GM18519 (cell line): ENCODE results near the gene BCOR.

Source experiments
- ATAC-seq: cut with Tn5 transposase; IDR thresholded peaks from one replicate; pipeline ENCODE4 v1.9.1; 2021; ENCODE audit warnings: mild to moderate bottlenecking, moderate library complexity; ENCODE audit not compliant: unreplicated experiment, low FRiP score

The BCOR gene

GRCh38 chrX:40097504-40098263 lies at the start of gene BCOR:
Gene BCOR (minus strand): TSS chrX:40097958. CDS start chrX:40077929, 20,029 bp downstream.
- no peak for ATAC-seq

GRCh38 chrX:40147126-40147952 lies 49.6 kb upstream of the BCOR start:
- no peak for ATAC-seq

- ATAC-seq: no peak
Measured at GRCh38 chrX:40146262-40147125, 48.7 kb upstream of the BCOR start.

GRCh38 chrX:40145923-40146261 lies 48.1 kb upstream of the BCOR start:
- ATAC-seq: no peak

GRCh38 chrX:40145001-40145922 lies 47.5 kb upstream of the BCOR start:
- ATAC-seq: no peak

- no peak for ATAC-seq
Measured at GRCh38 chrX:40144576-40144975, 46.8 kb upstream of the BCOR start.

- ATAC-seq: no peak
Measured at GRCh38 chrX:40143987-40144386, 46.2 kb upstream of the BCOR start.

- no peak for ATAC-seq
Measured at GRCh38 chrX:40143001-40143400, 45.2 kb upstream of the BCOR start.

GRCh38 chrX:40142417-40142816 lies 44.7 kb upstream of the BCOR start:
- no peak for ATAC-seq

GRCh38 chrX:40140706-40141499 lies 43.1 kb upstream of the BCOR start:
- ATAC-seq: no peak

- ATAC-seq: no peak
Measured at GRCh38 chrX:40132751-40133150, 35.0 kb upstream of the BCOR start.

- ATAC-seq: no peak
Measured at GRCh38 chrX:40131654-40132337, 34.0 kb upstream of the BCOR start.

- no peak for ATAC-seq
Measured at GRCh38 chrX:40130207-40130606, 32.4 kb upstream of the BCOR start.

GRCh38 chrX:40127052-40127451 lies 29.3 kb upstream of the BCOR start:
- no peak for ATAC-seq

GRCh38 chrX:40122487-40122886 lies 24.7 kb upstream of the BCOR start:
- ATAC-seq: no peak

- ATAC-seq: no peak
Measured at GRCh38 chrX:40121618-40122017, 23.9 kb upstream of the BCOR start.

- ATAC-seq: no peak
Measured at GRCh38 chrX:40120838-40121580, 23.3 kb upstream of the BCOR start.

- ATAC-seq: no peak
Measured at GRCh38 chrX:40117715-40118285, 20.0 kb upstream of the BCOR start.
